Esophagus squamous epithelium (tissue), 5 donors: ENCODE data around the gene ADAMTS9. TPM values are rescaled to one million over a fixed set of nuclear protein-coding genes. Genes with fewer than 3 reads are reported as not detected.

Experiments
- DNase-seq: peaks from one replicate; lab custom pipeline; 2025; lab: John Stamatoyannopoulos, UW
- H3K27ac ChIP-seq, 4 donors: fragments of 200-600 bp; sonication (generic); one replicate each; pipeline ENCODE4 v1.5.1; 2016 to 2019; ENCODE audit warnings: mild to moderate bottlenecking in 1 of 4
- H3K27me3 ChIP-seq, 4 donors: fragments of 200-600 bp; sonication (generic); 1 replicate in 3 of 4; 2 replicates in 1 of 4; pipeline versions ENCODE4 v1.5.1 to v1.6.0; 2017 to 2021; ENCODE audit warnings: antibody characterized with exemption in 1 of 4
- H3K36me3 ChIP-seq, 3 donors: fragments of 200-600 bp; sonication (generic); one replicate each; pipeline ENCODE4 v1.5.1; 2016 to 2019
- H3K4me1 ChIP-seq, 3 donors: fragments of 200-600 bp; sonication (generic); one replicate each; pipeline ENCODE4 v1.5.1; 2017 to 2019
- H3K4me3 ChIP-seq, 4 donors: fragments of 200-600 bp; sonication (generic); 1 replicate in 3 of 4; 2 replicates in 1 of 4; pipeline ENCODE4 v1.5.1; 2016 to 2019; ENCODE audit warnings: mild to moderate bottlenecking in 2 of 4, moderate library complexity in 1 of 4
- H3K9me3 ChIP-seq, 3 donors: fragments of 200-600 bp; sonication (generic); one replicate each; pipeline ENCODE4 v1.5.1; 2016 to 2019
- CTCF ChIP-seq, 6 experiments: fragments of 450-650 bp in 4 of 6; fragments of 200-600 bp in 2 of 6; sonication (generic) in 2 of 6; IDR thresholded peaks; one replicate each; pipeline ENCODE4 v1.5.1; 2016 to 2019; ENCODE audit warnings: antibody characterized with exemption in 6 of 6, mild to moderate bottlenecking in 4 of 6, moderate library complexity in 4 of 6
- POLR2A ChIP-seq, 4 donors: fragments of 450-650 bp; IDR thresholded peaks; one replicate each; pipeline ENCODE4 v1.6.1; 2017; ENCODE audit warnings: antibody characterized with exemption in 4 of 4, mild to moderate bottlenecking in 4 of 4, moderate library complexity in 3 of 4
- WGBS, 2 donors: methylation state at CpG; one replicate each; pipeline ENCODE4 v1.1.5; 2018; 5-methylcytosine and 5-hydroxymethylcytosine counted together
- intact Hi-C: fragments of 100-400 bp; cut with DNase I; formaldehyde crosslinking; loops from one replicate; pipeline ENCODE4 v1.15.0; 2022
- total RNA-seq, 4 donors: library from RNA; depleted of rRNA; stranded (reverse); fragments of >200 nt; gene quantifications; one replicate each; pipeline ENCODE4 v1.1.0, GENCODE V29; 2016
- donor health status: DM: yes; HTN: yes; CAD: no.

ADAMTS9 gene
- total RNA-seq, 4 donors from 2014 or later, result 3.1 to 15.1 (median 5.9) TPM

- peaks cover 0 to 24% (median 0%) of the 10 kb centered on the region in 3 donors for H3K4me1 ChIP-seq
- H3K27ac ChIP-seq, result no peak overlapping the region
- 50 to 62% methylated on average over 2 of the region's 2 CpGs for WGBS, 2 donors
- H3K4me3 ChIP-seq, result no peak overlapping the region
- H3K36me3 ChIP-seq, result no peaks in the 10 kb centered on the region
- no peak for DNase-seq
- TF ChIP-seq CTCF (IDR thresholded peaks at IDR 0.05) (no peak), POLR2A (IDR thresholded peaks at IDR 0.05) (no peak)
- H3K9me3 ChIP-seq, result no peaks in the 10 kb centered on the region
- intact Hi-C loops, result no loop called here
- peaks cover 0 to 22% (median 0%) of the 10 kb centered on the region in 4 donors for H3K27me3 ChIP-seq
Measured at GRCh38 chr3:64493149-64493548, 194.7 kb downstream of the ADAMTS9 start.

GRCh38 chr3:64491843-64492242 lies 196.0 kb downstream of the ADAMTS9 start:
- H3K27me3 ChIP-seq, result peaks cover 0 to 22% (median 0%) of the 10 kb centered on the region in 4 donors
- H3K36me3 ChIP-seq, result no peaks in the 10 kb centered on the region
- WGBS, 2 donors, result 60 to 75% methylated on average over 3 of the region's 3 CpGs
- H3K4me3 ChIP-seq, result no peak overlapping the region
- DNase-seq, result no peak
- H3K27ac ChIP-seq, result no peak overlapping the region
- H3K9me3 ChIP-seq, result no peaks in the 10 kb centered on the region
- peaks cover 0 to 18% (median 0%) of the 10 kb centered on the region in 3 donors for H3K4me1 ChIP-seq
- intact Hi-C loops, result no loop called here
- TF ChIP-seq CTCF (IDR thresholded peaks at IDR 0.05) (no peak), POLR2A (IDR thresholded peaks at IDR 0.05) (no peak)

- no peak for DNase-seq
- Histone ChIP-seq H3K4me1 (peaks cover 0 to 18% (median 0%) of the 10 kb centered on the region in 3 donors), H3K36me3 (no peaks in the 10 kb centered on the region), H3K27ac (no peak overlapping the region), H3K4me3 (no peak overlapping the region), H3K9me3 (no peaks in the 10 kb centered on the region), H3K27me3 (peaks cover 0 to 22% (median 0%) of the 10 kb centered on the region in 4 donors)
- TF ChIP-seq POLR2A (IDR thresholded peaks at IDR 0.05), result no peak
- TF ChIP-seq CTCF (IDR thresholded peaks at IDR 0.05), result no peak
- WGBS, 2 donors, result 75 to 94% methylated on average over 2 to 3 of the region's 6 CpGs
- intact Hi-C loops, result no loop called here
Measured at GRCh38 chr3:64490180-64490724, 197.5 kb downstream of the ADAMTS9 start.

- 46 to 49% methylated on average over 11 to 12 of the region's 23 CpGs for WGBS, 2 donors
- Histone ChIP-seq H3K4me1 (peaks cover 0 to 17% (median 0%) of the 10 kb centered on the region in 3 donors), H3K27me3 (peaks cover 0 to 22% (median 0%) of the 10 kb centered on the region in 4 donors), H3K27ac (no peak overlapping the region), H3K4me3 (peak overlapping the region in 2 of 4 donors; percentile 13 to 19), H3K36me3 (no peaks in the 10 kb centered on the region), H3K9me3 (no peaks in the 10 kb centered on the region)
- DNase-seq, result no peak
- intact Hi-C loops, result loop anchor here (5.0 kb wide), 1 partner anchor 457 kb away; no protein-coding TSS in a partner anchor
- no peak for TF ChIP-seq POLR2A (IDR thresholded peaks at IDR 0.05)
- no peak for TF ChIP-seq CTCF (IDR thresholded peaks at IDR 0.05)
Measured at GRCh38 chr3:64489361-64490044, 198.3 kb downstream of the ADAMTS9 start.

GRCh38 chr3:64488939-64489338 lies 198.9 kb downstream of the ADAMTS9 start:
- H3K27ac ChIP-seq, result no peak overlapping the region
- peaks cover 0 to 17% (median 0%) of the 10 kb centered on the region in 3 donors for H3K4me1 ChIP-seq
- 43% methylated on average over 1 of the region's 5 CpGs; no CpG with 5 or more reads in 1 of the 2 donors for WGBS, 2 donors
- no peak overlapping the region for H3K4me3 ChIP-seq
- H3K9me3 ChIP-seq, result no peaks in the 10 kb centered on the region
- H3K27me3 ChIP-seq, result peaks cover 0 to 22% (median 0%) of the 10 kb centered on the region in 4 donors
- intact Hi-C loops, result loop anchor here (5.0 kb wide), 1 partner anchor 457 kb away; no protein-coding TSS in a partner anchor
- DNase-seq, result no peak
- no peaks in the 10 kb centered on the region for H3K36me3 ChIP-seq
- TF ChIP-seq CTCF (IDR thresholded peaks at IDR 0.05), result no peak
- no peak for TF ChIP-seq POLR2A (IDR thresholded peaks at IDR 0.05)
